Left ventricle myocardium superior (tissue), 1 donor: ENCODE measurements around the gene P2RY8. TPM values are rescaled to one million over a fixed set of nuclear protein-coding genes. Genes with fewer than 3 reads are reported as not detected.
"Not testable (repeated sequence)": the region's sequence is repeated elsewhere in the genome, so short reads cannot be mapped to it uniquely, and the experiment has no call there.

ENCODE experiments used
- ATAC-seq: fragments of 200-7000 bp; cut with Tn5 transposase; one replicate; pipeline ENCODE4 v1.9.1; 2020; ENCODE audit warnings: mild to moderate bottlenecking, moderate library complexity
- DNase-seq: peaks from one replicate; pipeline ENCODE4 v3.0.0-alpha.2; 2020
- intact Hi-C: fragments of 100-400 bp; cut with micrococcal nuclease; formaldehyde crosslinking; loops from one replicate; pipeline ENCODE4 v1.11.0; 2022
- long read RNA-seq: library from polyadenylated mRNA; unstranded; transcript quantifications from one replicate; pipeline ENCODE4 v2.0.0, GENCODE V29; 2021
- total RNA-seq: library from RNA; stranded (reverse); fragmentation: NEBNext Ultra II Directional; extraction: Animal tissue kit (Norgen Biotek cat#: 25700); gene quantifications from one replicate; pipeline ENCODE4 v1.2.1, GENCODE V29; 2021
- donor health status: DM: no; HTN: yes; CAD: no; lungs with severe emphysema.

Gene P2RY8
- 2.6 TPM for total RNA-seq
- long read RNA-seq, partial matches to known transcripts: 0 of 2 reads
- long read RNA-seq, other reads (novel, unspliced or antisense): 2 of 2 reads

- ATAC-seq (peak; percentile 69), DNase-seq (peak; percentile 59)
- intact Hi-C loops: no loop called here
Measured at GRCh38 chrX:1537031-1537715, at the start of gene P2RY8. Gene P2RY8 (minus strand): TSS chrX:1537185. CDS start chrX:1466558, 70,627 bp downstream.

GRCh38 chrX:1584237-1585011 lies 47.4 kb upstream of the P2RY8 start:
- intact Hi-C loops: no loop called here
- DNase-seq (no peak), ATAC-seq (no peak)

GRCh38 chrX:1582686-1583437 lies 45.9 kb upstream of the P2RY8 start:
- DNase-seq (no peak), ATAC-seq (no peak)
- intact Hi-C loops: no loop called here

- intact Hi-C loops: no loop called here
- DNase-seq: no peak
- ATAC-seq: peak; percentile 46
Measured at GRCh38 chrX:1581132-1581531, 44.1 kb upstream of the P2RY8 start.

- intact Hi-C loops: no loop called here
- ATAC-seq: no peak
- no peak for DNase-seq
Measured at GRCh38 chrX:1578511-1579173, 41.7 kb upstream of the P2RY8 start.

GRCh38 chrX:1577845-1578244 lies 40.9 kb upstream of the P2RY8 start:
- ATAC-seq: no peak
- intact Hi-C loops: no loop called here
- DNase-seq: no peak

- ATAC-seq (no peak), DNase-seq (no peak)
- intact Hi-C loops: no loop called here
Measured at GRCh38 chrX:1576201-1576992, 39.4 kb upstream of the P2RY8 start.

- ATAC-seq, DNase-seq, intact Hi-C loops: not testable (repeated sequence)
Measured at GRCh38 chrX:1574181-1574580, 37.2 kb upstream of the P2RY8 start.

GRCh38 chrX:1564750-1565683 lies 28.0 kb upstream of the P2RY8 start:
- intact Hi-C loops: no loop called here
- ATAC-seq (no peak), DNase-seq (no peak)

GRCh38 chrX:1564077-1564476 lies 27.1 kb upstream of the P2RY8 start:
- intact Hi-C loops, ATAC-seq, DNase-seq: not testable (repeated sequence)

- ATAC-seq: no peak
- intact Hi-C loops: no loop called here
- no peak for DNase-seq
Measured at GRCh38 chrX:1561164-1561563, 24.2 kb upstream of the P2RY8 start.

GRCh38 chrX:1558761-1559468 lies 21.9 kb upstream of the P2RY8 start:
- ATAC-seq (no peak), DNase-seq (no peak)
- intact Hi-C loops: no loop called here

GRCh38 chrX:1557442-1557841 lies 20.5 kb upstream of the P2RY8 start:
- intact Hi-C loops, DNase-seq: not testable (repeated sequence)

GRCh38 chrX:1555370-1555769 lies 18.4 kb upstream of the P2RY8 start:
- DNase-seq: no peak
- no peak for ATAC-seq
- intact Hi-C loops: no loop called here

More at GRCh38 chrX:1557442-1557841, 20.5 kb upstream of the P2RY8 start:
- not testable (repeated sequence) for ATAC-seq

GRCh38 chrX:1554469-1555210 lies 17.7 kb upstream of the P2RY8 start:
- intact Hi-C loops: no loop called here
- DNase-seq (no peak), ATAC-seq (no peak)

GRCh38 chrX:1551959-1552546 lies 15.1 kb upstream of the P2RY8 start:
- ATAC-seq (no peak), DNase-seq (no peak)
- intact Hi-C loops: no loop called here
